SKM-1 treated with dmso at 0.1 percent for 144 hours (cell line): ENCODE results near the gene INSRR.

Source experiments
- DNase-seq: peaks from one replicate; lab custom pipeline; 2025; ENCODE audit not compliant: unreplicated experiment; lab: John Stamatoyannopoulos, UW

The INSRR gene

GRCh38 chr1:156875341-156875615, 16.4 kb upstream of the INSRR start:
- DNase-seq, result no peak

GRCh38 chr1:156874572-156875340, 15.8 kb upstream of the INSRR start:
- DNase-seq, result no peak

- no peak for DNase-seq
Observed at GRCh38 chr1:156874142-156874541, 15.2 kb upstream of the INSRR start.

- no peak for DNase-seq
Observed at GRCh38 chr1:156873659-156874058, 14.7 kb upstream of the INSRR start.

- no peak for DNase-seq
Observed at GRCh38 chr1:156869455-156869854, 10.5 kb upstream of the INSRR start.

GRCh38 chr1:156868341-156868740, 9.4 kb upstream of the INSRR start:
- no peak for DNase-seq

- DNase-seq, result no peak
Observed at GRCh38 chr1:156866249-156866909, 7.5 kb upstream of the INSRR start.

GRCh38 chr1:156865865-156866248, 6.9 kb upstream of the INSRR start:
- DNase-seq, result no peak

- no peak for DNase-seq
Observed at GRCh38 chr1:156865258-156865657, 6.3 kb upstream of the INSRR start.

- no peak for DNase-seq
Observed at GRCh38 chr1:156864796-156865195, 5.9 kb upstream of the INSRR start.

- no peak for DNase-seq
Observed at GRCh38 chr1:156863631-156864030, 4.7 kb upstream of the INSRR start.

- no peak for DNase-seq
Observed at GRCh38 chr1:156862997-156863599, 4.2 kb upstream of the INSRR start.

- no peak for DNase-seq
Observed at GRCh38 chr1:156862584-156862983, 3.7 kb upstream of the INSRR start.

GRCh38 chr1:156860628-156861423, 1.9 kb upstream of the INSRR start, which contains the start of gene NTRK1:
TSS of gene NTRK1 (plus strand) at chr1:156860865. CDS start at chr1:156860935, 70 bp downstream.
- no peak for DNase-seq

GRCh38 chr1:156860113-156860627, 1.3 kb upstream of the INSRR start:
- peak; percentile 42 for DNase-seq

GRCh38 chr1:156859523-156860112, 701 bp upstream of the INSRR start:
- no peak for DNase-seq

GRCh38 chr1:156858555-156858956, 361 bp downstream of the INSRR start:
- DNase-seq, result no peak

- no peak for DNase-seq
Observed at GRCh38 chr1:156857532-156857931, 1.4 kb downstream of the INSRR start.

- no peak for DNase-seq
Observed at GRCh38 chr1:156856282-156856785, 2.6 kb downstream of the INSRR start.

- no peak for DNase-seq
Observed at GRCh38 chr1:156854634-156855033, 4.3 kb downstream of the INSRR start.

- DNase-seq, result no peak
Observed at GRCh38 chr1:156853761-156854160, 5.2 kb downstream of the INSRR start.
